Mesendoderm (in vitro differentiated cells): Measurements from ENCODE around the gene CEP57L1.
"Not testable (repeated sequence)": the region's sequence is repeated elsewhere in the genome, so short reads cannot be mapped to it uniquely, and the experiment has no call there.

ENCODE experiments used
- DNase-seq: peaks from one replicate; pipeline ENCODE4 v3.0.0; 2013
- H2AK5ac ChIP-seq: 2 replicates; pipeline ENCODE4 v1.6.1; 2013; ENCODE audit warnings: low read length, inconsistent platforms
- H2BK120ac ChIP-seq: 2 replicates; pipeline ENCODE4 v1.6.1; 2013; ENCODE audit warnings: low read depth, mild to moderate bottlenecking, low read length, moderate library complexity, mixed read lengths
- H2BK15ac ChIP-seq: replicated peaks from 2 replicates; pipeline ENCODE4 v1.6.1; 2013; ENCODE audit warnings: low read depth, mild to moderate bottlenecking, moderate library complexity
- H2BK5ac ChIP-seq: 2 replicates; pipeline ENCODE4 v1.6.1; 2013; ENCODE audit warnings: low read length, inconsistent platforms
- H3K18ac ChIP-seq: 2 replicates; pipeline ENCODE4 v1.6.1; 2013; ENCODE audit warnings: mild to moderate bottlenecking, low read length, mixed read lengths
- H3K23ac ChIP-seq: one replicate; pipeline ENCODE4 v1.6.1; 2013; ENCODE audit warnings: low read length
- H3K27ac ChIP-seq: 2 replicates; pipeline ENCODE4 v1.5.1; 2013; ENCODE audit warnings: low read depth, mild to moderate bottlenecking, inconsistent platforms, low read length, moderate library complexity
- H3K27me3 ChIP-seq: 2 replicates; pipeline ENCODE4 v1.6.1; 2013; ENCODE audit warnings: low read length, control low read depth, mild to moderate bottlenecking, inconsistent platforms; ENCODE audit not compliant: insufficient read depth, poor library complexity
- H3K36me3 ChIP-seq: 2 replicates; pipeline ENCODE4 v1.6.1; 2013; ENCODE audit warnings: low read length, inconsistent platforms; ENCODE audit not compliant: control insufficient read depth, insufficient read depth
- H3K4ac ChIP-seq: one replicate; pipeline ENCODE4 v1.6.1; 2013; ENCODE audit warnings: low read depth, mild to moderate bottlenecking, low read length, moderate library complexity
- H3K4me1 ChIP-seq: 2 replicates; pipeline ENCODE4 v1.6.1; 2013; ENCODE audit warnings: low read depth, low read length, inconsistent platforms; ENCODE audit not compliant: control insufficient read depth
- H3K4me2 ChIP-seq: 2 replicates; pipeline ENCODE4 v1.6.1; 2013; ENCODE audit warnings: low read length
- H3K4me3 ChIP-seq: 2 replicates; pipeline ENCODE4 v1.5.1; 2013; ENCODE audit warnings: mild to moderate bottlenecking, low read length
- H3K56ac ChIP-seq: one replicate; pipeline ENCODE4 v1.6.1; 2013; ENCODE audit warnings: low read length
- H3K79me1 ChIP-seq: 2 replicates; pipeline ENCODE4 v1.6.1; 2013; ENCODE audit warnings: low read length, inconsistent platforms
- H3K79me2 ChIP-seq: 2 replicates; pipeline ENCODE4 v1.6.1; 2013; ENCODE audit warnings: mild to moderate bottlenecking, low read length; ENCODE audit not compliant: control insufficient read depth, insufficient read depth
- H3K9ac ChIP-seq: 2 replicates; pipeline ENCODE4 v1.6.1; 2013; ENCODE audit warnings: low read length, inconsistent platforms
- H4K5ac ChIP-seq: one replicate; pipeline ENCODE4 v1.6.1; 2013; ENCODE audit warnings: low read length
- H4K8ac ChIP-seq: one replicate; pipeline ENCODE4 v1.6.1; 2013; ENCODE audit warnings: low read depth, mild to moderate bottlenecking, control low read depth, low read length, moderate library complexity
- WGBS: extraction: QIAGEN DNeasy Blood & Tissue Kit; methylation state at CpG from one replicate; pipeline ENCODE4 v1.1.7; 2013; ENCODE audit warnings: low lambda C conversion rate, missing lambda C conversion rate; ENCODE audit not compliant: insufficient coverage; ENCODE audit errors: extremely low coverage; 5-methylcytosine and 5-hydroxymethylcytosine counted together

Gene CEP57L1

GRCh38 chr6:109079981-109080380 is 15.3 kb upstream of the CEP57L1 start:
- no peak overlapping the region for H3K27ac ChIP-seq

GRCh38 chr6:109081026-109081425 is 14.3 kb upstream of the CEP57L1 start:
- no peak overlapping the region for H2BK120ac ChIP-seq
- no peak overlapping the region for H4K5ac ChIP-seq
- H2BK15ac ChIP-seq: no peak overlapping the region
- H3K27me3 ChIP-seq: no peaks in the 10 kb centered on the region
- H3K9ac ChIP-seq: no peak overlapping the region
- WGBS: no CpG with 5 or more reads among the region's 1 CpG
- H3K27ac ChIP-seq: no peak overlapping the region
- H3K23ac ChIP-seq: no peak overlapping the region
- no peaks in the 10 kb centered on the region for H3K36me3 ChIP-seq
- no peak overlapping the region for H3K4me3 ChIP-seq
- no peak overlapping the region for H3K4ac ChIP-seq
- H3K79me2 ChIP-seq: no peaks in the 10 kb centered on the region
- H3K56ac ChIP-seq: no peak overlapping the region
- no peak overlapping the region for H2BK5ac ChIP-seq
- H3K79me1 ChIP-seq: no peaks in the 10 kb centered on the region
- H3K4me2 ChIP-seq: no peak overlapping the region
- no peak overlapping the region for H3K18ac ChIP-seq
- no peak overlapping the region for H2AK5ac ChIP-seq
- no peaks in the 10 kb centered on the region for H3K4me1 ChIP-seq
- no peak for DNase-seq
- no peak overlapping the region for H4K8ac ChIP-seq

More at GRCh38 chr6:109079981-109080380, 15.3 kb upstream of the CEP57L1 start:
- Histone ChIP-seq H2BK5ac (no peak overlapping the region), H3K4ac (no peak overlapping the region), H3K27me3 (no peaks in the 10 kb centered on the region), H4K5ac (no peak overlapping the region), H4K8ac (no peak overlapping the region), H2BK15ac (no peak overlapping the region), H3K18ac (no peak overlapping the region), H3K23ac (no peak overlapping the region), H2BK120ac (no peak overlapping the region), H2AK5ac (no peak overlapping the region), H3K4me1 (no peaks in the 10 kb centered on the region), H3K56ac (no peak overlapping the region), H3K4me3 (no peak overlapping the region), H3K4me2 (no peak overlapping the region), H3K79me1 (no peaks in the 10 kb centered on the region), H3K9ac (no peak overlapping the region), H3K36me3 (no peaks in the 10 kb centered on the region), H3K79me2 (no peaks in the 10 kb centered on the region)
- no peak for DNase-seq
- WGBS: no CpG with 5 or more reads among the region's 4 CpGs

- H3K36me3 ChIP-seq: no peaks in the 10 kb centered on the region
- WGBS: no CpG with 5 or more reads among the region's 4 CpGs
- no peak overlapping the region for H2BK5ac ChIP-seq
- no peak overlapping the region for H3K23ac ChIP-seq
- no peak for DNase-seq
- H3K79me1 ChIP-seq: no peaks in the 10 kb centered on the region
- H2BK120ac ChIP-seq: no peak overlapping the region
- H3K4ac ChIP-seq: no peak overlapping the region
- no peak overlapping the region for H2AK5ac ChIP-seq
- H3K9ac ChIP-seq: no peak overlapping the region
- no peak overlapping the region for H3K27ac ChIP-seq
- H3K18ac ChIP-seq: no peak overlapping the region
- H4K5ac ChIP-seq: no peak overlapping the region
- H2BK15ac ChIP-seq: no peak overlapping the region
- H3K4me3 ChIP-seq: no peak overlapping the region
- no peaks in the 10 kb centered on the region for H3K79me2 ChIP-seq
- H3K56ac ChIP-seq: no peak overlapping the region
- no peaks in the 10 kb centered on the region for H3K27me3 ChIP-seq
- no peak overlapping the region for H3K4me2 ChIP-seq
- no peaks in the 10 kb centered on the region for H3K4me1 ChIP-seq
- no peak overlapping the region for H4K8ac ChIP-seq
These were observed 13.7 kb upstream of the CEP57L1 start for GRCh38 chr6:109081516-109082187.

GRCh38 chr6:109082188-109082577 is 13.1 kb upstream of the CEP57L1 start:
- WGBS: no CpG with 5 or more reads among the region's 1 CpG
- Histone ChIP-seq H2AK5ac (no peak overlapping the region), H3K9ac (no peak overlapping the region), H3K56ac (no peak overlapping the region), H3K4ac (no peak overlapping the region), H3K79me2 (no peaks in the 10 kb centered on the region), H3K4me1 (no peaks in the 10 kb centered on the region), H4K8ac (no peak overlapping the region), H3K18ac (no peak overlapping the region), H3K79me1 (no peaks in the 10 kb centered on the region), H3K4me2 (no peak overlapping the region), H3K4me3 (no peak overlapping the region), H3K23ac (no peak overlapping the region), H3K36me3 (no peaks in the 10 kb centered on the region), H4K5ac (no peak overlapping the region), H3K27me3 (no peaks in the 10 kb centered on the region), H2BK5ac (no peak overlapping the region), H2BK15ac (no peak overlapping the region), H2BK120ac (no peak overlapping the region), H3K27ac (no peak overlapping the region)
- peak; percentile 30 for DNase-seq

GRCh38 chr6:109083657-109084056 is 11.7 kb upstream of the CEP57L1 start:
- Histone ChIP-seq H3K4me2 (no peak overlapping the region), H3K27ac (no peak overlapping the region), H3K79me2 (no peaks in the 10 kb centered on the region), H2BK15ac (no peak overlapping the region), H4K5ac (no peak overlapping the region), H3K79me1 (no peaks in the 10 kb centered on the region), H3K23ac (no peak overlapping the region), H3K18ac (no peak overlapping the region), H3K56ac (no peak overlapping the region), H3K27me3 (no peaks in the 10 kb centered on the region), H3K4me3 (no peak overlapping the region), H2BK120ac (no peak overlapping the region), H3K36me3 (no peaks in the 10 kb centered on the region), H2AK5ac (no peak overlapping the region), H3K4ac (no peak overlapping the region), H4K8ac (no peak overlapping the region), H3K9ac (no peak overlapping the region), H3K4me1 (no peaks in the 10 kb centered on the region), H2BK5ac (no peak overlapping the region)
- no CpG with 5 or more reads among the region's 1 CpG for WGBS
- DNase-seq: no peak

- not testable (repeated sequence) for H2AK5ac ChIP-seq, H3K9ac ChIP-seq, DNase-seq, H3K23ac ChIP-seq, H3K56ac ChIP-seq, H2BK120ac ChIP-seq, H3K4ac ChIP-seq, H3K79me1 ChIP-seq, H3K4me1 ChIP-seq, H3K36me3 ChIP-seq, H2BK15ac ChIP-seq, H3K4me3 ChIP-seq, H4K8ac ChIP-seq, H3K27ac ChIP-seq, H2BK5ac ChIP-seq, H3K4me2 ChIP-seq, H3K79me2 ChIP-seq, H3K18ac ChIP-seq, H4K5ac ChIP-seq, H3K27me3 ChIP-seq
- WGBS: no CpG with 5 or more reads among the region's 8 CpGs
These were observed 11.2 kb upstream of the CEP57L1 start for GRCh38 chr6:109084146-109084545.
